GM12878 (cell line): ENCODE results near the gene UBE3C. TPM values are rescaled to one million over a fixed set of nuclear protein-coding genes. Genes with fewer than 3 reads are reported as not detected.

Experiments used
- ATAC-seq: fragments of 200-7000 bp; cut with Tn5 transposase; 3 replicates; pipeline ENCODE4 v1.9.1; 2020; ENCODE audit warnings: mild to moderate bottlenecking, moderate library complexity
- BruUV-seq: library from RNA; stranded (reverse); fragments of 400-500 nt; replicated peaks from 2 replicates; lab custom pipeline; 2021; lab: Mats Ljungman, UMichigan
- CTCF ChIA-PET: fragments of 300-600 bp; sonication (Branson Sonifier 250); formaldehyde crosslinking; extraction: SDS; loops from one replicate; lab custom pipeline; 2021; ENCODE audit warnings: inconsistent platforms; lab: Yijun Ruan, JAX
- POLR2A ChIA-PET: fragments of 350-600 bp; formaldehyde crosslinking; extraction: SDS; loops from one replicate; lab custom pipeline; 2021; ENCODE audit warnings: inconsistent platforms; lab: Charles Lee
- RAD21 ChIA-PET: fragments of 300-600 bp; sonication (Branson Sonifier 250); formaldehyde crosslinking; loops from one replicate; lab custom pipeline; 2023; ENCODE audit warnings: antibody characterized with exemption; ENCODE audit not compliant: unreplicated experiment; lab: Charles Lee
- SMC1A ChIA-PET: fragments of 300-600 bp; sonication (Branson Sonifier 250); formaldehyde crosslinking; loops from one replicate; lab custom pipeline; 2023; ENCODE audit not compliant: unreplicated experiment, uncharacterized antibody; lab: Charles Lee
- DNase-seq: peaks from one replicate; pipeline ENCODE4 v3.0.0-alpha.2; 2011; ENCODE audit warnings: low read depth, low spot score
- FAIRE-seq: peaks from 3 replicates; lab custom pipeline; 2011; peaks lifted over from hg19 to GRCh38; lab: Jason Lieb, UNC
- H2AFZ ChIP-seq: 2 replicates; pipeline ENCODE4 v1.6.0; 2011; ENCODE audit warnings: low read depth, low read length, control low read depth; ENCODE audit not compliant: control insufficient read depth
- H3K27ac ChIP-seq: 2 replicates; pipeline ENCODE4 v1.5.1; 2011; ENCODE audit warnings: control low read depth; ENCODE audit not compliant: control insufficient read depth, insufficient read depth
- H3K27me3 ChIP-seq, 2 experiments: replicated peaks in 1 of 2; 2 replicates each; pipeline versions ENCODE4 v1.6.0 to v1.6.1; 2011; ENCODE audit warnings: low read length in 1 of 2; ENCODE audit not compliant: control insufficient read depth in 2 of 2, insufficient read depth in 2 of 2
- H3K36me3 ChIP-seq, 2 experiments: 2 replicates each; pipeline ENCODE4 v1.5.1; 2011; ENCODE audit warnings: low read length in 1 of 2; ENCODE audit not compliant: control insufficient read depth in 2 of 2, insufficient read depth in 2 of 2
- H3K4me1 ChIP-seq: 2 replicates; pipeline ENCODE4 v1.6.1; 2011; ENCODE audit warnings: mild to moderate bottlenecking, low read length, moderate library complexity, mixed read lengths; ENCODE audit not compliant: control insufficient read depth, insufficient read depth
- H3K4me2 ChIP-seq: 2 replicates; pipeline ENCODE4 v1.6.0; 2011; ENCODE audit warnings: control low read depth; ENCODE audit not compliant: control insufficient read depth, insufficient read depth
- H3K4me3 ChIP-seq: fragments of 200-600 bp; sonication (generic); 2 replicates; pipeline ENCODE4 v1.5.1; 2016
- H3K79me2 ChIP-seq: 2 replicates; pipeline ENCODE4 v1.6.0; 2011; ENCODE audit warnings: low read length; ENCODE audit not compliant: control insufficient read depth, insufficient read depth
- H3K9ac ChIP-seq: 2 replicates; pipeline ENCODE4 v1.8.0; 2011; ENCODE audit warnings: low read length, control low read depth, mixed read lengths; ENCODE audit not compliant: control insufficient read depth, insufficient read depth
- H3K9me3 ChIP-seq: replicated peaks from 3 replicates; pipeline ENCODE4 v1.5.1; 2011; ENCODE audit warnings: mild to moderate bottlenecking, low read length; ENCODE audit not compliant: control insufficient read depth, insufficient read depth
- H4K20me1 ChIP-seq: 2 replicates; pipeline ENCODE4 v1.6.0; 2011; ENCODE audit not compliant: control insufficient read depth, insufficient read depth
- CBX3 ChIP-seq: fragments of 200-600 bp; sonication (generic); IDR thresholded peaks from 2 replicates; pipeline ENCODE4 v1.6.1; 2016; ENCODE audit warnings: low read depth, borderline replicate concordance
- CREB1 ChIP-seq: IDR thresholded peaks from 2 replicates; pipeline ENCODE4 v1.6.1; 2012; ENCODE audit warnings: low read depth, mild to moderate bottlenecking, inconsistent platforms
- EZH2 ChIP-seq: IDR thresholded peaks from 2 replicates; pipeline ENCODE4 v1.6.1; 2012; ENCODE audit warnings: low read depth, mild to moderate bottlenecking, control low read depth, inconsistent platforms, low read length, borderline replicate concordance; ENCODE audit not compliant: control insufficient read depth
- IKZF1 ChIP-seq: fragments of 450-650 bp; conservative IDR thresholded peaks from 2 replicates; pipeline ENCODE4 v1.6.1; 2017; ENCODE audit warnings: antibody characterized with exemption, mild to moderate bottlenecking
- JUND ChIP-seq: IDR thresholded peaks from 2 replicates; pipeline ENCODE4 v1.6.1; 2012; ENCODE audit warnings: low read depth, mild to moderate bottlenecking, low read length, improper control_type of control experiment, moderate library complexity
- KDM1A ChIP-seq: fragments of 200-600 bp; sonication (generic); IDR thresholded peaks from 2 replicates; pipeline ENCODE4 v1.6.1; 2016; ENCODE audit warnings: borderline replicate concordance
- NFYA ChIP-seq: IDR thresholded peaks from 2 replicates; pipeline ENCODE4 v1.6.1; 2011; ENCODE audit warnings: low read depth, mild to moderate bottlenecking, low read length, improper control_type of control experiment, borderline replicate concordance
- NFYB ChIP-seq: IDR thresholded peaks from 2 replicates; pipeline ENCODE4 v1.6.1; 2011; ENCODE audit warnings: low read depth, mild to moderate bottlenecking, low read length, improper control_type of control experiment, moderate library complexity; ENCODE audit not compliant: insufficient read depth
- NR2F1 ChIP-seq: fragments of 450-650 bp; conservative IDR thresholded peaks from 2 replicates; pipeline ENCODE4 v1.6.1; 2017; ENCODE audit warnings: mild to moderate bottlenecking
- RELA ChIP-seq: fragments of 450-650 bp; IDR thresholded peaks from 2 replicates; pipeline ENCODE4 v1.8.0; 2014; ENCODE audit warnings: borderline replicate concordance; ENCODE audit not compliant: partially characterized antibody
- STAT1 ChIP-seq: fragments of 450-650 bp; conservative IDR thresholded peaks from 2 replicates; pipeline ENCODE4 v1.6.1; 2014; ENCODE audit warnings: antibody characterized with exemption, mild to moderate bottlenecking
- SUZ12 ChIP-seq: fragments of 200-600 bp; sonication (generic); IDR thresholded peaks from one replicate; pipeline ENCODE4 v1.6.1; 2018; ENCODE audit warnings: antibody characterized with exemption, mild to moderate bottlenecking; ENCODE audit not compliant: unreplicated experiment
- TCF12 ChIP-seq: IDR thresholded peaks from 2 replicates; pipeline ENCODE4 v1.6.1; 2011; ENCODE audit warnings: low read depth, mild to moderate bottlenecking, low read length
- TCF3 ChIP-seq: IDR thresholded peaks from 2 replicates; pipeline ENCODE4 v1.6.1; 2012; ENCODE audit warnings: low read depth, mild to moderate bottlenecking, low read length, borderline replicate concordance; ENCODE audit not compliant: insufficient read depth
- USF1 ChIP-seq: IDR thresholded peaks from 2 replicates; pipeline ENCODE4 v1.6.1; 2011; ENCODE audit warnings: borderline replicate concordance, low read depth, mild to moderate bottlenecking, moderate library complexity, mixed read lengths, low read length; ENCODE audit not compliant: insufficient read depth; ENCODE audit errors: extremely low read length
- ZNF384 ChIP-seq: IDR thresholded peaks from 2 replicates; pipeline ENCODE4 v1.6.1; 2012; ENCODE audit warnings: low read depth, mild to moderate bottlenecking, low read length, improper control_type of control experiment, borderline replicate concordance
- WGBS: methylation state at CpG from one replicate; pipeline ENCODE4 v1.1.6; 2016; ENCODE audit warnings: low lambda C conversion rate; ENCODE audit not compliant: insufficient replicate concordance, insufficient coverage; ENCODE audit errors: missing lambda C conversion rate; 5-methylcytosine and 5-hydroxymethylcytosine counted together
- in situ Hi-C: fragments of 300-500 bp; cut with MboI; formaldehyde crosslinking; loops from 9 replicates; pipeline ENCODE4 v1.14.3; 2018; ENCODE audit warnings: mixed read lengths
- intact Hi-C: fragments of 100-400 bp; cut with micrococcal nuclease; formaldehyde crosslinking; loops from one replicate; pipeline ENCODE4 v1.14.2; 2022; ENCODE audit not compliant: unreplicated experiment
- polyA plus RNA-seq, 11 experiments: library from polyadenylated mRNA; depleted of rRNA in 4 of 11; unstranded in 6 of 11; stranded (reverse) in 5 of 11; fragments of >200 nt; fragmentation: Nextera tagmentation in 4 of 11; fragmentation: Illumina TruSeq in 1 of 11; extraction: Ambion mirVana in 4 of 11; extraction: Trizol in 1 of 11; gene quantifications; 1 replicate in 1 of 11; 2 replicates in 10 of 11; pipeline versions ENCODE4 v1.2.1 to v1.2.3, GENCODE V29; 2011 to 2016; ENCODE audit warnings: inconsistent platforms in 2 of 11, missing spikeins in 2 of 11, low read depth in 1 of 11
- total RNA-seq, 4 experiments: library from RNA; depleted of rRNA in 3 of 4; stranded (reverse); fragments of >200 nt in 3 of 4; fragmentation: Illumina TruSeq in 1 of 4; extraction: Trizol in 1 of 4; gene quantifications; 2 replicates each; pipeline versions ENCODE4 v1.2.1 to v1.2.3, GENCODE V29; 2013 to 2021

UBE3C gene
- total and polyA plus RNA-seq, 10 of the 15 experiments (the other 5 are each of a cell fraction or from before 2014, with no cell fraction given), result 7.9 to 65.9 (median 45.2) TPM

- H3K36me3 ChIP-seq, result peaks cover 6 to 34% of the 10 kb centered on the region in 2 experiments
- H3K4me1 ChIP-seq, result no peaks in the 10 kb centered on the region
- POLR2A ChIA-PET, result no interaction called here
- RAD21 ChIA-PET, result no interaction called here
- no peak overlapping the region for H3K9ac ChIP-seq
- DNase-seq (no peak), FAIRE-seq (no peak), ATAC-seq (no peak)
- CTCF ChIA-PET, result interaction anchor here (1.2 kb wide), 2 partner anchors 19 to 294 kb away, joined by 3 to 4 read pairs; no protein-coding TSS in a partner anchor
- H3K4me2 ChIP-seq, result no peak overlapping the region
- no peak overlapping the region for H3K27ac ChIP-seq
- H3K9me3 ChIP-seq, result no peaks in the 10 kb centered on the region
- no peak overlapping the region for H2AFZ ChIP-seq
- no peak for TF ChIP-seq NFYB
- no peak for TF ChIP-seq KDM1A
- TF ChIP-seq CREB1, result no peak
- no peak for TF ChIP-seq JUND
- no peak for TF ChIP-seq STAT1
- no peak for TF ChIP-seq SUZ12
- TF ChIP-seq TCF3, result no peak
- TF ChIP-seq EZH2, result no peak
- no peak for TF ChIP-seq RELA
- no peak for TF ChIP-seq USF1
- TF ChIP-seq IKZF1, result no peak
- TF ChIP-seq NFYA, result no peak
- TF ChIP-seq NR2F1, result no peak
- no peak for TF ChIP-seq ZNF384
- TF ChIP-seq CBX3, result no peak
- TF ChIP-seq TCF12, result no peak
- H3K4me3 ChIP-seq, result no peak overlapping the region
- in situ Hi-C loops (loop anchor here (25.0 kb wide), 1 partner anchor 1456 kb away; the partner anchor contains the start of gene SHH), intact Hi-C loops (loop anchor here (5.0 kb wide), 1 partner anchor 131 kb away; the partner anchor contains the start of gene UBE3C)
- no peaks in the 10 kb centered on the region for H3K79me2 ChIP-seq
- no TSS peak for BruUV-seq
- no peaks in the 10 kb centered on the region for H4K20me1 ChIP-seq
- WGBS, result 92% methylated on average over 5 of the region's 5 CpGs
- H3K27me3 ChIP-seq, result no peaks in the 10 kb centered on the region
- SMC1A ChIA-PET, result interaction anchor here (0.6 kb wide), 1 partner anchor 61 kb away, joined by 3 read pairs; no protein-coding TSS in a partner anchor
Observed at GRCh38 chr7:157267956-157268355, 129.2 kb downstream of the UBE3C start.
